ENCODE measurements around the gene PBRM1.

- TF ChIP-seq CTCF (IDR thresholded peaks at IDR 0.05): no peak
- no peak for TF ChIP-seq ZFX (IDR thresholded peaks at IDR 0.05; ENCODE audit: borderline replicate concordance)
Measured at GRCh38 chr3:52633786-52634185, 51.9 kb downstream of the PBRM1 start.

Data from 22Rv1 (cell line).